HG03135 (cell line): ENCODE results near the gene CHAT.

Experiments
- ATAC-seq: cut with Tn5 transposase; IDR thresholded peaks from one replicate; pipeline ENCODE4 v1.9.1; 2021; ENCODE audit warnings: mild to moderate bottlenecking, moderate library complexity; ENCODE audit not compliant: unreplicated experiment

CHAT gene

GRCh38 chr10:49613882-49614241 lies at the start of gene CHAT:
TSS of gene CHAT (plus strand) at chr10:49614037. CDS start at chr10:49614190, 153 bp downstream.
- ATAC-seq: no peak

DNA sequence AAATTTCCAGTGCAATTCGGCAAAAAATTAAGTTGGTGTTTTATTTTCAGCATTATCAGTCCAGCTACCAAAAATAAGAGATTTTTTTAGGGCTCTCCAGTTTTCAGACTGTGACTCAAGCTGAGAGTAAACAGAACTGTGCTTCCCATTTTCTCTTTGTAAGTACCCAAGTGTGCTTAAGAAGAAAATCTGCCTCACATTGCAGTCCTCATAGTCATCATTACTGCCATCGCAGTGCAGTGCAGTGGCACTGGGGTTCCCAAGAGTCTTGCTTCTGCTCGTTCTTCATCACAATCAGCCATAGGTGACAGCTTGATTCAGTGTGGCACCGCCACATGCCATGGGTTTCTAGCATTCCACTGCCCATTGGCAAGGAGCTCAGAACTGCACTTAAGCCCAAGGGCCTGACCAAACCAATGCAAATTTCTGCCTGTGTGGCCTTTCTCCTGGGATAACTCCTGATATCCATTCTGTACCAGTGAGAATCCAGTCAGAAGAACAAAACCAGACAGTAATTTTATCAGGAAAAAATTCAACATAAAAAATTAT lies 49.3 kb upstream of the CHAT start:
- no peak for ATAC-seq

GRCh38 chr10:49567810-49568209 lies 46.0 kb upstream of the CHAT start:
- ATAC-seq: no peak

GRCh38 chr10:49568235-49568634 lies 45.6 kb upstream of the CHAT start:
- no peak for ATAC-seq

DNA sequence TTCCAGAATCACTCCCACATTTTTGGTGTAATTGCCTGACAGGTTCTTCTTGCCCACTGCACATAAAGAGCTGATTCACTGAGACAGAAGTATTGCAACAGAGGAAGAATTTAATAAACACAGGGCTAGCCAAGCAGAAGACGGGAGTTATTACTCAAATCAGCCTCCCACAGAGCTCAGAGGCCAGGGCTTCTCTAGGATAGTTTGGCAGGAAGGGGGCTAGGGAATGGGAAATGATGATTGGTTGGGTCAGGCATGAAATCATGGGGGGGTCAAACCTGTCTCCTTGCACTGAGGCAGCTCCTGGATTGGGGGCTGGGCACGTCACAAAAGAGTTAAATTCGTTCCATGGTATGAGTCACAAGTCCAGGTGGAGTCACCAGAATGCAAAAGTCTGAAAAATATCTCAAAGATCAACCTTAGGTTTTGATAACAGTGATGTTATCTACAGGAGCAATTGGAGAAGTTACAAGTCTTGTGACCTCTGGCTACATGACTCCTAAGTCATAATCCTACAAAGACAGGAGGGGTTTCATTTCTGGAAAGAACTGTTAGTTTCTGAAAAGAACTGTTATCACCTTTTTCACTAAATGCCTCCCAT lies 44.7 kb upstream of the CHAT start:
- ATAC-seq: no peak

- ATAC-seq: no peak
Measured at GRCh38 chr10:49571388-49571787, 42.4 kb upstream of the CHAT start.

GRCh38 chr10:49572594-49573114 lies 41.2 kb upstream of the CHAT start:
- no peak for ATAC-seq

DNA sequence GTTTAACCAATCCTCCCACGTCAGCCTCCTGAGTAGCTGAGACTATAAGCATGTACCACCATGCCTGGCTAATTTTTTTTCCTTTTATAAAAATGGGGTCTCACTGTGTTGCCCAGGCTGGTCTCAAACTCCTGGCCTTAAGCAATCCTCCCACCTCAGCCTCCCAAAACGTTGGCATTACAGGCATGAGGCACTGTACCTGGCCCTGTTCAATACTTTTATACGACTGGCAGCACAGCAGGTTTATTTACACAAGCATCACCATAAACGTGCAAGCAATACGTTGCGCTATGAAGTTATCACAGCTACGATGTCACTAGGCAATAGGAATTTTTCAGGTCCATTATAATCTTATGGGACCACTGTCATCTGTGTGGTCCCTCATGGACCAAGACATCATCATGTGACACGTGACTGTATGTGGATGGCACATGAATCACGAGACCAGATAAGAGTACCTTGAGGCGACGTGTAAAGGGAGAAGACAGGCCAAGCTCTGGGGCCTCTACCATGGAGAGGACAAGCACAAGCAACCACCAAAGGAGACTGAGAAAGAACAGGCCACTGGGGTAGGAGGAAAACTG lies 38.3 kb upstream of the CHAT start:
- ATAC-seq: no peak

DNA sequence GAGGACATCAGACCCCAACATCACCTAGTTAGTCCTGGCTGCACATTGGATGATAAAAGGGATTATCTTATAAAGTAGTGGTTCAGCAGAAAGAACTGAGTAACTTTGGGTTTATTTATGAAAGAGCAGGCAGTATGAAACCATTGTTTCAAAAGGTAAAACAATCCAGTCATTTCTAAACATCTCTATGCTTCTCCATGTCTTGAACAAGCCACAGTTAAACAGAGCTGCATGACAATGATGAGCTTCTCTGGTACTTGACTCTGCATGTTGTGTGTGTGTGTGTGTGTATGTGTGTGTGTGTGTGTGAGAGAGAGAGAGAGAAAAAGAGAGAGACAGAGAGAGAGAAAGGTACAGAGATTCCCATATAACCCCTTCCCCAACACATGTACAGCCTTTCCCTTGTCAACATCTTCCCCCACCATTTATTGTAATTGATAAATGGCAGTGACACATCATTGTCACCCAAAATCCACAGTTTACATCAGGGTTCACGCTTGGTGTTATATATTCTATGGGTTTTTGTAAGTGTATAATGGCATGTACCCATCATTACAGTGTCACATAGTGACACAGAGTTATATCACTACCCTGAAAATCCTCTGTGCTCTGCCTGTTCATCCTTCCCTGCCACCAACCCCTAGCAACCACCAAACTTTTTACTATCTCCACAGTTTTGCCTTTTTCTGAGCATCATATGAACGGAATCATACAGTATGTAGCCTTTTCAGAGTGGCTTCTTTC lies 36.5 kb upstream of the CHAT start:
- ATAC-seq: no peak

GRCh38 chr10:49578392-49578791 lies 35.4 kb upstream of the CHAT start:
- ATAC-seq: no peak

DNA sequence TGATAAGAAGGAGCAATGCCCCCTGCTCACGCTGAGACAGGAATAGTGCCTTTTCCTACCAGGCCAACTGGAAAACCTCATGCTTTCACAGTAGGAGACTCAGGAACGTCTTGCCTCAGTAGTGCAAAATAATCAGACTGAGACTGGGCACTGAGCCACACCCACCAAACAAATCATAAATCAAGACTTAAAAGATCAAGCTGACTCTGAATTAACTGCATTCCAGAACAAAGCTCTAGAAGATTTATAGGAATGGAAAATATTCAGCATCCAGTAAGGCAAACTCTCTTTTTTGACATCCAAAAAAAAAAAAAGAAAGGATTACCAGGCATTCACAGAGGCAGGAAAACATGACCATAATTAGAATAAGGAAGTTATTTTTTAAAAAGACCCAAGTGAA lies 34.2 kb upstream of the CHAT start:
- no peak for ATAC-seq

DNA sequence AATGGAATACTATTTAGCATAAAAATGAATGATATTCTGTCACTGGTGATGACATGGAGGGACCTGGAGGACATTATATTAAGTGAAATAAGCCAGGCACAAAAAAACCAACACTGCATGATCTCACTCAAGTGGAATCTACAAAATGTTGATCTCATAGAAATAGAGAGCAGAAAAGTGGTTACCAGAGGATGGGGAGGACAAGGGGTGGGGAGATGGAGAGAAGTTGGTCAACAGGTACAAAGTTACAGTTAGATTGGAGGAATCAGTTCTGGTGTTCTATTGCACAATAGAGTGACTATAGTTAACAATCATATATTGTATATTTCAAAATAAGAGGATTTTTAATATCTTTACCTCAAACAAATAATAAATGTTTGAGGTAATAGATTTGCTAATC lies 28.4 kb upstream of the CHAT start:
- ATAC-seq: no peak

DNA sequence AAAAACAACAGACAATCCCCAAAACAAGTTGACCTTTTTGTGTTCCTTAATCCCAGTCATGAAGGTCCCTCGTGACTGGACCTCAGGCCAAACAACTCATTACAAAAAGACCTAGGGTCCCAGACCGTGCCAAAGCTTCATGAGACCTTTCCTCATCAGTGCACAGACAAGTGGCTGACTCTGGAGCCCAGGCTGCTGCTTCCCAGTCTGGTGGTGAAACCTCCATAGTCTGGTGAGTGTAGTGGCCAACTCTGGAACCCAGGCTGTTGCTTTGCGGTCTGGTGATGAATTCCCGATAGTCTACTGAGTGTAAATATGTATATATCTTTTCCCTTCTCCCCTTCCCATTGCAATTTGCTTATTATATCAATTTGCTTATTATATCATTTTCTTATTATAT lies 25.9 kb upstream of the CHAT start:
- ATAC-seq: no peak

DNA sequence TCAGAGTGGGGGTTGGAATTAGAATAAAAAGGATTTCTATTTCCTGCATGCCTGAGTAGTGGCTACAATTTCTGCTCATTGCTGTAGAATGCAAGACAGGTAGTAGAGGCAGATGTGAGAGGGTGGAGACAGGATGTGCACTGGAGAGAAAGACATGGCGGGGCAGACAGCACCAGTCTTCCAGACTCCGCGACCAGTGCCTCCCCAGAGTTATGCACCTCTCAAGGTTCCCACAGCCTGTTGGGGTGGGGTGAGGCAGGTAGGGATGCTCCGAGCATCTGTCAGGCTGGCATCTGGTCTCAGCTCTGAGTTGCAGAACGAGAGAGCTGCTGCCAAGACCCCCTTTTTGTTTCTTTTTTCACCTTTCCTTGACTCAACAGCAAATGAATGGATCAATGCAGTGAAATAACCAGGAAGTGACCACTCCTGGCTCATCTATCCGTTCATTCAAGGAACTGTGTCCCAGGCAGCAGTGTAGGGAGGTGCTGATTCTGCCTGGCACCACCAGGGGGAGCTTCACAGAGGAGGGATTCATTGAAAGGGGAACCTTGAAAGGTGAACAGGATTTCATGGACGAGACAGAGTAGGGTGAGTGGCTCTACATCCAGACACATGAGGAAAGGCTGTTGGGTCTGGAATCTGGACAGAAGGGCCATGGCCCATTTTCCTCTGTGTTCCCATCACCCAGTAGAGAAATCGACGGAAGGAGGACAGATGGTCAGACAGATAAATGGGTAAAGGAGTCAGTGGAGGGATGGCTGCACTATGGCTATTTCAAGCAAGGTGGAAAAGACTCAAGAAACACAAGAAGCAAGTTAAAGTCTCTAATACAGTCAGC lies 20.9 kb upstream of the CHAT start:
- ATAC-seq: no peak

GRCh38 chr10:49593564-49593875 lies 20.3 kb upstream of the CHAT start:
- no peak for ATAC-seq

- no peak for ATAC-seq
Measured at GRCh38 chr10:49593998-49594397, 19.8 kb upstream of the CHAT start.

- no peak for ATAC-seq
Measured at GRCh38 chr10:49594594-49594993, 19.2 kb upstream of the CHAT start.

DNA sequence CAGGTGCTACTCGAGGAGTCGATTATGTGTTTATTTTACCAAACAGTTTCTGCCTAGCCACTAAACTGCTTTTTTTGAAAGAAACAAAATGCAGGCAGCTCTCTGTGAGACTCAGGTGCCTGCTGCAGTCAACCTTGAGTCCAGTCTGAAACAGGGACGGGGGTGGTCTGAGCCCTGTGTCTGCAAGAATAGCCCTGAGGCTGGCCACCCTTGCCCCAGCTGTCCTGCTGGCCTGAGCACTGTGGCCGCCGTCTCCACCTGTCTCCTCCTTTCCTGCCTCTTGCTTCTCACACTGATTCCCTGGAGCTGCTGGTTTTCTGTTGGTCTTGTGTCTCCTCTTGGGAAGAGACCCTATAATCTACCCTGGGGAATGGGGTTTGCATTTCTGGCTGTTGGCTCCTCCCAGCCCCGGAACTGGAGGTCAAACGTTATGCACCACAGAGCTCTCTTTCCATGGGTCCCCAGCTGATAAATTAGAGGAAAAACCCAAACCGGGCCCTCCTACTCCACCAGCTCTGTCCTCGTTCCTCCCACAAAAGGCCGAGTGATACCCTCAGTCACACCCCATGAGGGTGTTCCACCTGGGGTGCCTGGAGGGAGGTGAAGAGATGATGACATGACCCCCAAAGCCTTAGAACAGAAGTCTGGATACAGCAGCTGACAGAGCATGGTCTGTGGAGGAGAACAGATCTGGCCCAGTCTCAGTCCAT lies 18.7 kb upstream of the CHAT start:
- ATAC-seq: no peak

DNA sequence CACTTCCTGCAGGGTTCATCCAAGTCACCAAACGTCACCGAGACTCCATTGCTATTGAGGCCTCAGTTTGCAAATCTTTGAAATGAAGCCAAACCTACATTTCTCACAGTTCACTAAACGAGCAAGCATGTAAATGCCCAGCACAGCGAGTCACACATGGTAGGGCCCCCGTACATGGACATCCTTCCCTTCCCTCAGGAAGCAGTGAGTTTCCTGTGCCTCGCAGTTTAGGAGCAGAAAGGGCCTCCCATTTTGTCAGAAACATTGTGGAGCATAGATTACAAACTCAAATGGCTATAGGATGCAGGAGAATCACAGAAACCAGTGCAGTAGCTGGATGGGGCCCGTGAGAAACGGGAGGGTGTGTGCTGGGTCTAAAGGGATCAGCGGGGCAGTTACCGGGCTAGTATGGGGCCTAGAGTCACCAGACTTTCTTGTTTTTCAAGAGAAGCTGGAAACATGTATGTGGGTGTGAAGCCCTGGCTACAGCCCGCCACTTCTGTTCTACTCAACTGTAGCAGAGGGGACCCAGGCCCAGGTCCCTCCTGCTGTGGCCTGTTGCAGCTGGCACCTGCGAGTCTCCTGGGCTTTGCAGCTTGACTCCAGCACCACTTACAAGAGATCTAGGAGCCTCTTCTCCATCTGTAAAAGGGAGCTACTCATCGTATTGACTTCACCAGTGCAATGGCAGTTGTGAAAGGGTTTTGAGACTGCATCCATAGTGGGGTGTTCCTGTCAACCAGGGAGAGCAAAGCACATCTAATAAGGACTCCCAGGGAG lies 17.9 kb upstream of the CHAT start:
- ATAC-seq: no peak

DNA sequence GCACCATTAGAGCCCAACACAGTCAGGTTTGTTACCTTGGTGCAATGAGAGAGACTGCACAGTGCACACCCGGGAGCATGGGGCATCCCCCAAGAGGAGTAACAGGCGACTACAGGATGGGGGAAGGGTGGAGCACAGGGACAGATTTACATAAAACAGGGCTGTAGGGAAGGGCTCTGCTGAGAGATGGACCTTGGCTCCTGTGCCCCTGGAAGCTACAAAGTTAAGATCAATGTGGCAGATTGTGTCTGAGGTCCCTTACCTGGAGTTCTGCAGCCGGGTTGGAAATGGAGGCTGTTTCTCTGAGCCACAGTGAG lies 17.4 kb upstream of the CHAT start:
- no peak for ATAC-seq
